ENCODE measurements around the gene MLPH.

MLPH gene

DNA sequence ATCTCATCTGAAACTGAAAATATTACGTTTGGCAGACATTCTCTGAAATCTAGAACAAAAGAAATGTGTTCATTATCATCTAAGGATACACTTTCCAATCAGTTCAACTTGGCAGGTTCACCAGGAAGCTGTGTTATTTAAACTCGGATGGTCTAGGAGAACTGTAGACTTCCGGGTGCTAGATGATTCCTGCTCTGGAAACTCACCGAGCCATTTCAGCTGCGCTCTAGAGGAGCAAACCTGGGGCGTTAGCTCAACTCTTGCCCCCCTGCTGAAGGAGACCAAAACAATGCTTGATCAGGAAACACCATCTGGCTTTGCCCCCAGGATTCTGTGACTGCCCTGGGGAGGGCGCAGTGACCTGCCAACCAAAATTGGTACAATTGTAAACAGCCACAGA is 22.9 kb downstream of the MLPH start:
- WGBS, 2 donors (ENCODE audit: extremely low coverage in 2 of 2, insufficient read length in 2 of 2, insufficient replicate concordance in 1 of 2): no CpG with 5 or more reads among the region's 7 CpGs
- Histone ChIP-seq H3K27ac (replicated peaks; ENCODE audit: low read length) (no peak overlapping the region), H4K8ac (ENCODE audit: low read depth, low read length) (no peak overlapping the region)

DNA sequence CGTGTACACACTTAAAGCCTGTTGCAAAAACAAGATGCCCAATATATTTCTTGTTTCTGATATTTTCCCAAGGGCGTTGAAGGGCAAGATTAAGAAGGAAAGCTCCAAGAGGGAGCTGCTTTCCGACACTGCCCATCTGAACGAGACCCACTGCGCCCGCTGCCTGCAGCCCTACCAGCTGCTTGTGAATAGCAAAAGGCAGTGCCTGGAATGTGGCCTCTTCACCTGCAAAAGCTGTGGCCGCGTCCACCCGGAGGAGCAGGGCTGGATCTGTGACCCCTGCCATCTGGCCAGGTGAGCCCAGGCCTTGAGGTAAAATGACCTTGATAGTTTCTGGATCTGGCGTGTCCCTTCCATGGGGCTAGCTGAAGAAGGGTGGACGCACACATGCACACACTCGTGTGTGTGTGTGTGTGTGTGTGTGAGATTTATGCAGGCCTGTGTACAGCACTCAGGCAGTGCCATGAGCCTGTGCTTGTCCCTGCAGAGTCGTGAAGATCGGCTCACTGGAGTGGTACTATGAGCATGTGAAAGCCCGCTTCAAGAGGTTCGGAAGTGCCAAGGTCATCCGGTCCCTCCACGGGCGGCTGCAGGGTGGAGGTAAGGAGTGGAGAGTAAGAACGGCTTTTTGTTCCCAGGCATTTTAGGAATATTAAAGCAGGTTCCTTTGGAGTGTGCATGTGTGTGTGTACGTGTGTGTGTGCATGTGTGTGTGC is 23.6 kb downstream of the MLPH start:
- Histone ChIP-seq H3K4me1 (ENCODE audit: control insufficient read depth in 2 of 2, insufficient read depth in 1 of 2, low read depth in 1 of 2, low read length in 2 of 2) (no peaks in the 10 kb centered on the region), H2BK12ac (ENCODE audit: low read length) (no peak overlapping the region), H3K14ac (ENCODE audit: low read length) (no peak overlapping the region), H3K4me2 (ENCODE audit: insufficient read depth, low read length, poor library complexity, severe bottlenecking) (no peak overlapping the region), H4K91ac (ENCODE audit: low read depth, low read length, poor library complexity) (no peak overlapping the region), H3K18ac (ENCODE audit: low read length) (no peak overlapping the region), H2BK120ac (ENCODE audit: low read depth, low read length) (no peak overlapping the region), H3K27ac (replicated peaks; ENCODE audit: low read length) (no peak overlapping the region), H4K8ac (ENCODE audit: low read depth, low read length) (no peak overlapping the region), H3K79me1 (ENCODE audit: low read depth, low read length) (no peaks in the 10 kb centered on the region), H2BK5ac (ENCODE audit: low read length) (no peak overlapping the region), H3K9ac (ENCODE audit: low read depth, low read length, poor library complexity) (peak overlapping the region; percentile 9), H3K9me3 (replicated peaks in 1 of 2; ENCODE audit: control insufficient read depth in 2 of 2, insufficient read depth in 1 of 2, low read depth in 1 of 2, low read length in 2 of 2) (no peaks in the 10 kb centered on the region), H3K4ac (ENCODE audit: low read length) (no peak overlapping the region), H3K4me3 (ENCODE audit: low read length in 2 of 2) (peak overlapping the region in 1 of 2 donors; percentile 51), H3K27me3 (ENCODE audit: control insufficient read depth in 3 of 3, insufficient read depth in 3 of 3, low read depth in 1 of 3, low read length in 3 of 3) (no peaks in the 10 kb centered on the region), H3K36me3 (replicated peaks in 1 of 2; ENCODE audit: control insufficient read depth in 2 of 2, insufficient read depth in 2 of 2, low read length in 2 of 2) (no peaks in the 10 kb centered on the region), H2BK15ac (ENCODE audit: low read length) (no peak overlapping the region), H2AK5ac (ENCODE audit: low read depth, low read length) (peak overlapping the region; percentile 29), H3K23ac (ENCODE audit: low read depth, low read length, poor library complexity) (peak overlapping the region; percentile 77), H2AFZ (ENCODE audit: low read length) (no peak overlapping the region)
- WGBS, 2 donors (ENCODE audit: extremely low coverage in 2 of 2, insufficient read length in 2 of 2, insufficient replicate concordance in 1 of 2): no CpG with 5 or more reads among the region's 21 CpGs
- no peak for DNase-seq (ENCODE audit: low spot score)

More for the DNA sequence above, 22.9 kb downstream of the MLPH start:
- Histone ChIP-seq H3K9ac (ENCODE audit: low read depth, low read length, poor library complexity) (no peak overlapping the region), H3K9me3 (replicated peaks in 1 of 2; ENCODE audit: control insufficient read depth in 2 of 2, insufficient read depth in 1 of 2, low read depth in 1 of 2, low read length in 2 of 2) (no peaks in the 10 kb centered on the region), H3K18ac (ENCODE audit: low read length) (no peak overlapping the region), H2BK120ac (ENCODE audit: low read depth, low read length) (no peak overlapping the region), H3K27me3 (ENCODE audit: control insufficient read depth in 3 of 3, insufficient read depth in 3 of 3, low read depth in 1 of 3, low read length in 3 of 3) (no peaks in the 10 kb centered on the region), H2BK15ac (ENCODE audit: low read length) (no peak overlapping the region), H2BK12ac (ENCODE audit: low read length) (no peak overlapping the region), H2BK5ac (ENCODE audit: low read length) (no peak overlapping the region), H4K91ac (ENCODE audit: low read depth, low read length, poor library complexity) (no peak overlapping the region), H3K4me1 (ENCODE audit: control insufficient read depth in 2 of 2, insufficient read depth in 1 of 2, low read depth in 1 of 2, low read length in 2 of 2) (no peaks in the 10 kb centered on the region), H3K14ac (ENCODE audit: low read length) (no peak overlapping the region), H3K4ac (ENCODE audit: low read length) (no peak overlapping the region), H3K36me3 (replicated peaks in 1 of 2; ENCODE audit: control insufficient read depth in 2 of 2, insufficient read depth in 2 of 2, low read length in 2 of 2) (no peaks in the 10 kb centered on the region), H3K4me2 (ENCODE audit: insufficient read depth, low read length, poor library complexity, severe bottlenecking) (no peak overlapping the region), H3K4me3 (ENCODE audit: low read length in 2 of 2) (no peak overlapping the region), H2AFZ (ENCODE audit: low read length) (no peak overlapping the region), H2AK5ac (ENCODE audit: low read depth, low read length) (no peak overlapping the region), H3K79me1 (ENCODE audit: low read depth, low read length) (no peaks in the 10 kb centered on the region), H3K23ac (ENCODE audit: low read depth, low read length, poor library complexity) (no peak overlapping the region)
- no peak for DNase-seq (ENCODE audit: low spot score)

DNA sequence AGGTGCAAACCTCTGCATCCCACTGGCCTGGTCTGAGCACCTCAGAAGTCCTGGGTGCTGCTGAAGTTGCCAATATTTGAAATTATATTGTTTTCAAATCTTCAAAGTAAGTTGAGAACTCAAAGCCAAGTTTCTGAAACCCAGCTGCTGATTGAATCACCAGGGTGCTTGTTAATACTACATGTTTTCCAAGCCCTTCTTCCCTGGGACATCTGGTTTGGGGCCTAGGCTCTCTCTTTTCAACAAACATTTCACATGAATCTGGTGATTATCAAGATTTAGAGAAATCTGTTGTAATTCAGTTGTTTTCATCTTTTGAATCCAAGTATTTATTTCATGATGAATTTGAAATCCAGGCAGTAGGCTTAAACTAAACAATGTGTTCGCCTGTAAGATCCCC is 24.4 kb downstream of the MLPH start:
- H3K14ac ChIP-seq (ENCODE audit: low read length): no peak overlapping the region
- WGBS, 2 donors (ENCODE audit: extremely low coverage in 2 of 2, insufficient read length in 2 of 2, insufficient replicate concordance in 1 of 2): no CpG with 5 or more reads among the region's 1 CpG
- H3K9ac ChIP-seq (ENCODE audit: low read depth, low read length, poor library complexity): no peak overlapping the region

DNA sequence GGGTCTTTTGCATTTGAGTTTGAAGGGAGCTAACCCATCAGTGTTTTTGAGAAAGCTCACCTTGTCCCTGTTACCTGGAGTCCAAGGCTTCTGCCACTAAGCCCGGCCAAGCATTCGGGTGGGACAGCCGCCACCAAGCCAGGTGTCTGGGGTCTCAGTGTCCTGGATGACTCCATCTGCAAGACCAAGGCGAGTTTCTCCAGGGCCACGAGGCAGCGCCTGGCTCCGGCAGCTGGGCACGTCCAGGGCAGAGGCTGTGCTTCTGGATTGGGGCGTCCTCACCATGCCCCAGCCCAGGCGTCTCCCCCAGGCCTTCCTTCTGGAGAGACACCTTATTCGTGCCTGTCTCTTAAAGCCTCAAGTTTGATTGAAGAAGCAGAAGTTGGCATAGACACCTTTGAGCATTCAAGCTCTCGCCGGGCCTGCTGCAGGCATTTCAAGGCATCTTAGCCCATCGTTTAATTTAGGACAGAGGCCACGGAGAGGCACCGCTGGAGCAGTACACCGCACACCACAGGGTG is 24.9 kb downstream of the MLPH start:
- Histone ChIP-seq H3K27me3 (ENCODE audit: control insufficient read depth in 3 of 3, insufficient read depth in 3 of 3, low read depth in 1 of 3, low read length in 3 of 3) (no peaks in the 10 kb centered on the region), H4K8ac (ENCODE audit: low read depth, low read length) (no peak overlapping the region), H2BK12ac (ENCODE audit: low read length) (no peak overlapping the region), H4K91ac (ENCODE audit: low read depth, low read length, poor library complexity) (no peak overlapping the region), H2BK15ac (ENCODE audit: low read length) (no peak overlapping the region), H2BK5ac (ENCODE audit: low read length) (no peak overlapping the region), H3K4ac (ENCODE audit: low read length) (no peak overlapping the region), H3K18ac (ENCODE audit: low read length) (no peak overlapping the region), H3K4me1 (ENCODE audit: control insufficient read depth in 2 of 2, insufficient read depth in 1 of 2, low read depth in 1 of 2, low read length in 2 of 2) (no peaks in the 10 kb centered on the region), H3K23ac (ENCODE audit: low read depth, low read length, poor library complexity) (no peak overlapping the region), H2BK120ac (ENCODE audit: low read depth, low read length) (no peak overlapping the region), H3K79me1 (ENCODE audit: low read depth, low read length) (no peaks in the 10 kb centered on the region), H3K9ac (ENCODE audit: low read depth, low read length, poor library complexity) (no peak overlapping the region), H3K9me3 (replicated peaks in 1 of 2; ENCODE audit: control insufficient read depth in 2 of 2, insufficient read depth in 1 of 2, low read depth in 1 of 2, low read length in 2 of 2) (no peaks in the 10 kb centered on the region), H3K14ac (ENCODE audit: low read length) (no peak overlapping the region), H3K4me3 (ENCODE audit: low read length in 2 of 2) (no peak overlapping the region), H2AK5ac (ENCODE audit: low read depth, low read length) (peak overlapping the region; percentile 13), H3K27ac (replicated peaks; ENCODE audit: low read length) (no peak overlapping the region), H3K36me3 (replicated peaks in 1 of 2; ENCODE audit: control insufficient read depth in 2 of 2, insufficient read depth in 2 of 2, low read length in 2 of 2) (no peaks in the 10 kb centered on the region), H2AFZ (ENCODE audit: low read length) (no peak overlapping the region), H3K4me2 (ENCODE audit: insufficient read depth, low read length, poor library complexity, severe bottlenecking) (no peak overlapping the region)
- no peak for DNase-seq (ENCODE audit: low spot score)
- WGBS, 2 donors (ENCODE audit: extremely low coverage in 2 of 2, insufficient read length in 2 of 2, insufficient replicate concordance in 1 of 2): no CpG with 5 or more reads among the region's 17 CpGs

More for the DNA sequence above, 24.4 kb downstream of the MLPH start:
- H2BK120ac ChIP-seq (ENCODE audit: low read depth, low read length): no peak overlapping the region
- H2BK12ac ChIP-seq (ENCODE audit: low read length): no peak overlapping the region
- no peak overlapping the region for H4K8ac ChIP-seq (ENCODE audit: low read depth, low read length)
- no peaks in the 10 kb centered on the region for H3K36me3 ChIP-seq (replicated peaks in 1 of 2; ENCODE audit: control insufficient read depth in 2 of 2, insufficient read depth in 2 of 2, low read length in 2 of 2)
- no peak overlapping the region for H2AFZ ChIP-seq (ENCODE audit: low read length)
- H2BK5ac ChIP-seq (ENCODE audit: low read length): no peak overlapping the region
- no peak for DNase-seq (ENCODE audit: low spot score)
- H3K27ac ChIP-seq (replicated peaks; ENCODE audit: low read length): no peak overlapping the region
- no peak overlapping the region for H3K18ac ChIP-seq (ENCODE audit: low read length)
- no peak overlapping the region for H3K4ac ChIP-seq (ENCODE audit: low read length)
- H3K27me3 ChIP-seq (ENCODE audit: control insufficient read depth in 3 of 3, insufficient read depth in 3 of 3, low read depth in 1 of 3, low read length in 3 of 3): no peaks in the 10 kb centered on the region
- no peaks in the 10 kb centered on the region for H3K79me1 ChIP-seq (ENCODE audit: low read depth, low read length)
- H2AK5ac ChIP-seq (ENCODE audit: low read depth, low read length): no peak overlapping the region
- no peak overlapping the region for H3K4me2 ChIP-seq (ENCODE audit: insufficient read depth, low read length, poor library complexity, severe bottlenecking)
- no peak overlapping the region for H2BK15ac ChIP-seq (ENCODE audit: low read length)
- no peaks in the 10 kb centered on the region for H3K9me3 ChIP-seq (replicated peaks in 1 of 2; ENCODE audit: control insufficient read depth in 2 of 2, insufficient read depth in 1 of 2, low read depth in 1 of 2, low read length in 2 of 2)
- no peaks in the 10 kb centered on the region for H3K4me1 ChIP-seq (ENCODE audit: control insufficient read depth in 2 of 2, insufficient read depth in 1 of 2, low read depth in 1 of 2, low read length in 2 of 2)
- H4K91ac ChIP-seq (ENCODE audit: low read depth, low read length, poor library complexity): no peak overlapping the region
- H3K4me3 ChIP-seq (ENCODE audit: low read length in 2 of 2): no peak overlapping the region
- H3K23ac ChIP-seq (ENCODE audit: low read depth, low read length, poor library complexity): no peak overlapping the region
